HepG2 (cell line): ENCODE measurements around the gene VAMP8. TPM values are rescaled to one million over a fixed set of nuclear protein-coding genes. Genes with fewer than 3 reads are reported as not detected.

Experiments
- ERF ChIP-seq: IDR thresholded peaks from 2 replicates; pipeline ENCODE4 v1.6.1; 2018; ENCODE audit warnings: missing biosample characterization, missing genetic modification reagents
- GATAD1 ChIP-seq: IDR thresholded peaks from 2 replicates; pipeline ENCODE4 v1.6.1; 2016; ENCODE audit warnings: missing genetic modification reagents, missing compliant biosample characterization
- GLI4 ChIP-seq: sonication (generic); formaldehyde crosslinking; IDR thresholded peaks from 2 replicates; pipeline ENCODE4 v1.5.1; 2020; ENCODE audit warnings: missing genetic modification reagents, mild to moderate bottlenecking, moderate library complexity, borderline replicate concordance
- HNRNPL ChIP-seq: fragments of 200-400 bp; formaldehyde crosslinking; IDR thresholded peaks from 2 replicates; pipeline ENCODE4 v1.6.1; 2017; ENCODE audit warnings: mild to moderate bottlenecking, low read depth, low read length
- RFX1 ChIP-seq: fragments of 450-650 bp; IDR thresholded peaks from 2 replicates; pipeline ENCODE4 v1.6.1; 2017
- RFX3 ChIP-seq: IDR thresholded peaks from 2 replicates; pipeline ENCODE4 v1.6.1; 2016; ENCODE audit warnings: missing biosample characterization, missing genetic modification reagents
- SKIL ChIP-seq: sonication (generic); formaldehyde crosslinking; IDR thresholded peaks from 2 replicates; pipeline ENCODE4 v1.8.0; 2022; ENCODE audit warnings: missing genetic modification reagents, mild to moderate bottlenecking, moderate library complexity, borderline replicate concordance
- THAP9 ChIP-seq: sonication (generic); formaldehyde crosslinking; IDR thresholded peaks from 2 replicates; pipeline ENCODE4; 2020; ENCODE audit warnings: missing genetic modification reagents, mild to moderate bottlenecking, borderline replicate concordance
- ZBTB2 ChIP-seq: sonication (generic); formaldehyde crosslinking; IDR thresholded peaks from 2 replicates; pipeline ENCODE4 v1.8.0; 2022; ENCODE audit warnings: low read depth, missing genetic modification reagents
- ZMYM2 ChIP-seq: sonication (generic); formaldehyde crosslinking; IDR thresholded peaks from 2 replicates; pipeline ENCODE4 v1.8.0; 2022; ENCODE audit warnings: mild to moderate bottlenecking, missing genetic modification reagents
- ZNF124 ChIP-seq: sonication (generic); formaldehyde crosslinking; IDR thresholded peaks from 2 replicates; pipeline ENCODE4 v1.4.0; 2020; ENCODE audit warnings: missing genetic modification reagents
- ZNF615 ChIP-seq: sonication (generic); formaldehyde crosslinking; IDR thresholded peaks from 2 replicates; pipeline ENCODE4 v1.5.0; 2020; ENCODE audit warnings: mild to moderate bottlenecking, missing genetic modification reagents, borderline replicate concordance
- ZNF713 ChIP-seq: sonication (generic); formaldehyde crosslinking; IDR thresholded peaks from 2 replicates; pipeline ENCODE4 v1.4.0; 2020; ENCODE audit warnings: mild to moderate bottlenecking, missing genetic modification reagents
- ZNF768 ChIP-seq: sonication (generic); formaldehyde crosslinking; IDR thresholded peaks from 2 replicates; pipeline ENCODE4 v1.4.0; 2020; ENCODE audit warnings: missing genetic modification reagents
- polyA plus RNA-seq, 8 experiments: library from polyadenylated mRNA; depleted of rRNA in 3 of 8; stranded (reverse) in 7 of 8; unstranded in 1 of 8; fragments of >200 nt; fragmentation: Illumina TruSeq in 4 of 8; extraction: Trizol in 4 of 8; gene quantifications; 2 replicates each; pipeline versions ENCODE4 v1.2.1 to v1.2.3, GENCODE V29; 2011 to 2016; ENCODE audit warnings: low read depth in 4 of 8, missing spikeins in 1 of 8, mixed read lengths in 1 of 8; ENCODE audit not compliant: insufficient read depth in 1 of 8
- total RNA-seq, 5 experiments: library from RNA; depleted of rRNA; stranded (reverse); fragments of >200 nt; fragmentation: Illumina TruSeq; extraction: Trizol; gene quantifications; 2 replicates each; pipeline ENCODE4 v1.2.3, GENCODE V29; 2016; ENCODE audit warnings: low read depth in 1 of 5
- TF ChIP-seq, protein P1 (sequence below): sonication (generic); formaldehyde crosslinking; IDR thresholded peaks from 2 replicates; pipeline ENCODE4 v1.4.0; 2020; ENCODE audit warnings: missing genetic modification reagents, low read depth, mild to moderate bottlenecking, borderline replicate concordance
- TF ChIP-seq, protein P2 (sequence below): sonication (generic); formaldehyde crosslinking; IDR thresholded peaks from 2 replicates; pipeline ENCODE4 v1.5.0; 2020; ENCODE audit warnings: mild to moderate bottlenecking, missing genetic modification reagents
- TF ChIP-seq, protein P3 (sequence below): sonication (generic); formaldehyde crosslinking; IDR thresholded peaks from 2 replicates; pipeline ENCODE4 v1.4.0; 2020; ENCODE audit warnings: missing genetic modification reagents, mild to moderate bottlenecking, borderline replicate concordance

The VAMP8 gene
- total and polyA plus RNA-seq, 2 of the 13 experiments (the other 11 are each of a cell fraction or from before 2014, with no cell fraction given): 83.3 to 157 TPM

DNA sequence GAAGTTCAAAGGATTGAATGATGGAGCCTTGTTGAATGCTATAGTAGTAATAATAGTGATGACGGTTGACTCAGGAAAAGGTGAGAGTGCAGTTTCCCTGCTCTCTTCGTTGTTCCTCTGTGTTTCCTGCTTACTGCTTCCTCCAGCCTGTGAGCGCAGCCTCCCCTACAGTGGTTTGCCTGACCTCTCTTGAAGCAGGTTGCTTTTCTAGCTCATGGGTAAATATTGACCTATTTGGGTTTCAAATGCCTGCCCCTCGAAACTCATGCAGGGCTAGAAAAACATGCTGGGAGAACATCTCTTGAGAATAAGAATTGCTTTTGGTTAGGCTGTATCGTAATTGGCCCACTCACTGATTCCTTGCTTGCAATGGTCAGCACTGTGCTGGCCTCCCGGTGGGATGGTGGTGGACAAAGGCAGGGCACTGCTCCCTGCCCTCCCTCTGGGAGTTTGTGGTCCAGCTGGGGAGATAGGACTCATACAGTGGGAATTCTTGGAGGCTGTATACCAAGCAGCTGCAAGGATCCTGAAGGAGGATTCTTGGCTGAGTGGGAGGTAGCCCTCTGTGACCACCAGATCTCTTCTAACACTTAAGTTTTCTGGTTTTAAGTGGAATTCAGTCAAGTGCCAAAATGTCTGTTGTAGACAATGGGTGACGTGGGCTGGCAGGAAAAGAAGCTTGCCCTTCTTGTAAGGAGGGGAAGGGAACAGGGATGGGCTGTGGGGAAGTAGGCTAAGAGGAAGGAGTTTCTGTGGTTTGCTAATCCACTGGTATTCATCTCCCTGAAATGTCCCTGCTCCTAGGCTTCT lies 12.8 kb downstream of the VAMP8 start (continued):
- TF ChIP-seq THAP9 (CRISPR knock-in tag) (peak; percentile 37; the same call in 1 of the 2 replicates), ZNF713 (CRISPR knock-in tag) (0 out of 2 replicates have a peak, but pooled peaks have one; percentile 73), GATAD1 (CRISPR knock-in tag) (no peak; the same call in 1 of the 2 replicates), ZBTB2 (no peak), ZMYM2 (CRISPR knock-in tag) (0 out of 2 replicates have a peak, but pooled peaks have one; percentile 68), RFX1 (no peak), GLI4 (CRISPR knock-in tag) (0 out of 2 replicates have a peak, but pooled peaks have one; percentile 15), ZNF768 (CRISPR knock-in tag) (no peak), SKIL (CRISPR knock-in tag) (0 out of 2 replicates have a peak, but pooled peaks have one; percentile 56), HNRNPL (no peak), RFX3 (no peak), ERF (CRISPR knock-in tag) (peak; percentile 85), ZNF124 (CRISPR knock-in tag) (peak; percentile 81; the same call in 1 of the 2 replicates), ZNF615 (CRISPR knock-in tag) (no peak)
- TF ChIP-seq, protein P1, sequence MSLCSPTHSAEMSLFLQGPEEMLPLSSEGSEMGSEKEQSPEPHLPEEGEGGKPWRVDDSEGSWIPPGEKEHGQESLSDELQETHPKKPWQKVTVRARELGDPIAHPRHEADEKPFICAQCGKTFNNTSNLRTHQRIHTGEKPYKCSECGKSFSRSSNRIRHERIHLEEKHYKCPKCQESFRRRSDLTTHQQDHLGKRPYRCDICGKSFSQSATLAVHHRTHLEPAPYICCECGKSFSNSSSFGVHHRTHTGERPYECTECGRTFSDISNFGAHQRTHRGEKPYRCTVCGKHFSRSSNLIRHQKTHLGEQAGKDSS (CRISPR knock-in tag): 0 out of 2 replicates have a peak, but pooled peaks have one; percentile 24
- TF ChIP-seq, protein P2, sequence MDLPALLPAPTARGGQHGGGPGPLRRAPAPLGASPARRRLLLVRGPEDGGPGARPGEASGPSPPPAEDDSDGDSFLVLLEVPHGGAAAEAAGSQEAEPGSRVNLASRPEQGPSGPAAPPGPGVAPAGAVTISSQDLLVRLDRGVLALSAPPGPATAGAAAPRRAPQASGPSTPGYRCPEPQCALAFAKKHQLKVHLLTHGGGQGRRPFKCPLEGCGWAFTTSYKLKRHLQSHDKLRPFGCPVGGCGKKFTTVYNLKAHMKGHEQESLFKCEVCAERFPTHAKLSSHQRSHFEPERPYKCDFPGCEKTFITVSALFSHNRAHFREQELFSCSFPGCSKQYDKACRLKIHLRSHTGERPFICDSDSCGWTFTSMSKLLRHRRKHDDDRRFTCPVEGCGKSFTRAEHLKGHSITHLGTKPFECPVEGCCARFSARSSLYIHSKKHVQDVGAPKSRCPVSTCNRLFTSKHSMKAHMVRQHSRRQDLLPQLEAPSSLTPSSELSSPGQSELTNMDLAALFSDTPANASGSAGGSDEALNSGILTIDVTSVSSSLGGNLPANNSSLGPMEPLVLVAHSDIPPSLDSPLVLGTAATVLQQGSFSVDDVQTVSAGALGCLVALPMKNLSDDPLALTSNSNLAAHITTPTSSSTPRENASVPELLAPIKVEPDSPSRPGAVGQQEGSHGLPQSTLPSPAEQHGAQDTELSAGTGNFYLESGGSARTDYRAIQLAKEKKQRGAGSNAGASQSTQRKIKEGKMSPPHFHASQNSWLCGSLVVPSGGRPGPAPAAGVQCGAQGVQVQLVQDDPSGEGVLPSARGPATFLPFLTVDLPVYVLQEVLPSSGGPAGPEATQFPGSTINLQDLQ: no peak
- TF ChIP-seq, protein P3, sequence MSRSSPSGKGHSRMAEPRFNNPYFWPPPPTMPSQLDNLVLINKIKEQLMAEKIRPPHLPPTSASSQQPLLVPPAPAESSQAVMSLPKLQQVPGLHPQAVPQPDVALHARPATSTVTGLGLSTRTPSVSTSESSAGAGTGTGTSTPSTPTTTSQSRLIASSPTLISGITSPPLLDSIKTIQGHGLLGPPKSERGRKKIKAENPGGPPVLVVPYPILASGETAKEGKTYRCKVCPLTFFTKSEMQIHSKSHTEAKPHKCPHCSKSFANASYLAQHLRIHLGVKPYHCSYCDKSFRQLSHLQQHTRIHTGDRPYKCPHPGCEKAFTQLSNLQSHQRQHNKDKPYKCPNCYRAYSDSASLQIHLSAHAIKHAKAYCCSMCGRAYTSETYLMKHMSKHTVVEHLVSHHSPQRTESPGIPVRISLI (CRISPR knock-in tag): no peak
